Activated CD4-positive, CD25-positive, alpha-beta regulatory T cell treated with anti-CD3 and anti-CD28 coated beads, Interleukin-2, amount 50 U/mL, for 16 hours (primary cell): ENCODE data around the gene LUZP1.
"Not testable (repeated sequence)": the region's sequence is repeated elsewhere in the genome, so short reads cannot be mapped to it uniquely, and the experiment has no call there.

Source experiments
- DNase-seq: peaks from one replicate; pipeline ENCODE4 v3.0.0-alpha.2; 2020; ENCODE audit warnings: low read depth, low spot score

Gene LUZP1

GRCh38 chr1:23168445-23169194 lies at the start of gene LUZP1:
LUZP1 (minus strand) TSS chr1:23168856.
- DNase-seq: peak; percentile 91

DNA sequence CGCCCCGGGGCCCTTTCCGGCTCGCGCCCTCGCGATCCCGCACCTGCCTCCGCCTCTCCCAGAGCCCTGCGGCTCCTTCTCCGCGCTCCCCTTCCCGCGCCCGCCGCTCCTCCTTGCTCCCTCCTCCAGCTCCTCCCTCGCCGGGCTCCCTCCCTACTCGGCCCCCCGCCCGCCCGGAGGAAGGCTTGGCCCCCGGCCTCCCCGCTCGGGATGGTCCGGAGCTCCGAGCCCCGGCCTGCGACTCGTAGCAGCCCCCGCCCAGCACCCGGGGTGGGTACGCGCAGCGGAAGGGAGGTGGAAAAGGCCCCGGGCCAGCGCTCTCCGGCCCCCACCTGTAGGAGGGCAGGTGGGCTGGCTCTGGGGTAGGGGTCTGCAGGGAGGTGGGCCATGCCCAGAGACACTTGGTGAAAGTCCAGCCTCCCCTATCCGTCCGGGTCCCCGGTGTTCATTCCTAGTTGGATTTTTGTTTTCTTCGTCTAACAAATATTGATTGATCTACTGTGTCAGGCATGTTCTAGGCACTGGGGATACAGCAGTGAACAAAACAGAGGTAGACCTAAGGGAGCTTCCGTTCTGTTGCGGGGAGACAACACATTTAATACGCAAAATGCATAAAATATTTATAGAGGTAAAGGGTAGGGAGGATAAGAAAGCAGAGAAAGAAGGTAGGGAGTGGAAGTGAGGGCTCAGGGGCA lies 48.9 kb upstream of the LUZP1 start, which contains the start of gene HTR1D:
Gene HTR1D (minus strand): TSS at position 82 of the 695 bp plus-strand sequence. CDS start 23,283 bp downstream, outside the sequence.
- no peak for DNase-seq

DNA sequence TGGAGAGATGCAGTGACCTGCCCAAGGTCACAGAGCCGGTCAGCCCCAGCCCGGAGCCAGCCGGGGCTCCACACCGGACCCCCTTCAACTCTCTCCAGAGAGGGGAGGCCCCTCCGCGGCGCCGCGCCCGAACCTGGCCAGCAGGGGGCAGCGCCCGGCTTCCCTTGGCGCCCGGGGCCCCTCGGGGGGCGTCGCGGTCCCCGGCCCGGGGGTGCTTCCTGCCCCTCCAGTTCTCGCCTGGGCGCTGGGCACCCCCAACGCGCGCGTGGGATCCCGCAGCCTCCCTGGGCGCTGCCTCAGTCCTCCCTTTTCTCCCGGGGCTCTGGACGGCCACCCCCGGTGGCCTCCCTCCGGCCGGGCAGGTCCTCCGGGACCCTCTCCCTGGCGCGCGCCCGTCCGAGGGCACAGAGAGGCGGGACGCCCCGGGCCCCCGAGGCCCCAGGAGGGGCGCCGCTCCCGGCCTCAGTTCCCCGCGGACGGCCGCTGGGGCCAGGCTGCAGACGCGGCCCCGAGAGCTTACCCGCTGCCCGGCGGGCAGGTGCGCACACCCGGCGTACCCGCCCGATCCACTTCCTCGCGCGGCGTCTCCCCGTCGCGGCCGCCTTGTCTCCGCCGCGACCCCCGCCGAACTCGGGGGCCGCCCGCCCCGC lies 48.2 kb upstream of the LUZP1 start:
- no peak for DNase-seq

GRCh38 chr1:23215751-23216449 lies 47.2 kb upstream of the LUZP1 start:
- no peak for DNase-seq

DNA sequence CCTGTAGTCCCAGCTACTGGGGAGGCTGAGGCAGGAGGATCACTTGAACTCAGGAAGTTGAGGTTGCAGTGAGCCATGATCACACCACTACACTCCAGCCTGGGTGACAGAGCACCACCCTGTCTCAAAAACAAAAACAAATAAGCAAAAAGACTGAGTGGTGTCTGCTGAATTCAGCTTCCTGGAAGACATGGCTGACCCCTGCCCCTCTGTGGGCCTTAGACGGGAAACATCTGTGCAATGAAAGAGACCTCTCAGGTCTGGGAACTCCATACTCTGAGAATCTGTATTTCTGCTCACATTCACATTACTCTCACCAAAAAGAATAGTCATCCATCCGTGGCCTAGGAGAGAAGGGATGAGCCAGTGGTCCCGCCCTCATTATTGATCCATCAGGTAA lies 46.6 kb upstream of the LUZP1 start:
- no peak for DNase-seq

- DNase-seq: no peak
Observed at GRCh38 chr1:23214640-23215039, 46.0 kb upstream of the LUZP1 start.

DNA sequence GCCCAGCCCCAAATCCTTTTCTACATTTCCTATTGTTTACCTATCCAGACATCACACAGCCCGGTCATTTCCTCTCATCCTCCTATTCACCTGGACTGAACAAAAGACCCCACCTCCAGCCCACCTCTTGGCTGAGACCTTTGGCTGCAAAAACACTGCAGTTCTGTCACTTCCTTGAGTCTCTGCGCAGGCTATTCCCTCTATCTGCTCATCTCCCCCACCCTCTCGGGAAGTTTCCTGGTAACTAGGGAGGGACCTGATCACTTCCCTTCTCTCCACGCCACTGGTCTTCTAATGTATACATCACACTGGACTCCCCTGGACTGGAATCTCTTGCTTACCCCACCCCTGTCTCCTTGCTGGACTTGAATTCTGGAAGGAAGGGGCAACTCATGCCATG lies 43.3 kb upstream of the LUZP1 start:
- DNase-seq: no peak

GRCh38 chr1:23210963-23211362 lies 42.3 kb upstream of the LUZP1 start:
- no peak for DNase-seq

- DNase-seq: no peak
Observed at GRCh38 chr1:23210351-23210785, 41.7 kb upstream of the LUZP1 start.

DNA sequence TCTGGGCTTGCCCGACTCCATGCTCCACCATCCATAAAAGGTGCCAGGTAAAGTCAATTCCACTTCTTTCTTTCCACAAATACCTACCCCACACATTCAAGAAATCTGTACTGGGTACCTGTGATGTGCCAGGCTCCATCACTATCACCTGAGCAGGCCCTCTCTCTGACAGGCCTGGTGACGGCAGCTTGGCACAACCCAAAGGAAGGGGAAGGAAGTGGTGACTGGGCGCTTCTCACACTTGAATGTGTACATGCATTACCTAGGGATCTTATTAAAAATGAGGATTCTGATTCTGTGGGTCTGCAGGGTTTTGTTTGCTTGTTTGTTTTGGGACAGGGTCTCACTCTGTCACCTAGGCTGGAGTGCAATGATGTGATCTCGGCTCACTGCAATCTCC lies 41.1 kb upstream of the LUZP1 start:
- DNase-seq: no peak

DNA sequence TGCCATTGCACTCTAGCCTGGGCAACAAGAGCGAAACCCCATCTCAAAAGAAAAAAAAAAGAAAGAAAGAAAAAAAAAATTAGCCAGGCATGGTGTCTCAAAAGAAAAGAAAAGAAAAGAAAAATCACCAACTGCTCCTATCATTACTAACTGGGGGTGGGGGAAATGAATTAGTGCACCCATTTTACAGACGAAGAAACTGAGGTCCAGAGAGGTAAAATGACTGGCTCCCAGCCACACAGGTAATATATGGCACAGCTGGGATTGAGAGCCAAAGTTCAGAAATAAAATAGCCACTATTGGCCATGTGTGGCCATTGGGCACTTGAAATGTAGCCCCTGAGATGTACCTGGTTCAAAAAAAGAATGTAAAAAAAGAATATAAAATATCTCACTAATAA lies 39.9 kb upstream of the LUZP1 start:
- DNase-seq: no peak

- DNase-seq: not testable (repeated sequence)
Observed at GRCh38 chr1:23207733-23208132, 39.1 kb upstream of the LUZP1 start.

DNA sequence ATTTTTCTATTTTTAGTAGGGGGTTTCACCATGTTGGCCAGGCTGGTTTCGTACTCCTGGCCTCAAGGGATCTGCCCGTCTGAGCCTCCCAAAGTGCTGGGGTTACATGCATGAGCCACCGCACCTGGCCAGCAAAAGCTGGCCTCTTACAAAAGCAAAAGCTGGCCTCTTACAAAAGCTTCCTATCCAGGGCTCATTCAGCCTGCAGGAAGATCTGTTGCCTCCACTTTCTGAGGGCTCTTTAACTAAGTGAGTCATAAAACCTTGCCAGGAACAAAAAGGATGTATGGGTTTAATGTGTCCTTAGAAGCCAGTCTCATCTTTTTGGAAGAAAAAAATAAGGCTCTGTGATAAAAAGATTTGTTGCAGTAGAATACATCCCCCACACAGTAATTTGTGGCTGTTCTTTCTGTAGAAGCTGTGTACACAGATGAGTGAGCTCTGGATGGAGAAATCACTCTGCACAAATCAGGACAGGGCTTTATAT lies 33.6 kb upstream of the LUZP1 start:
- no peak for DNase-seq

DNA sequence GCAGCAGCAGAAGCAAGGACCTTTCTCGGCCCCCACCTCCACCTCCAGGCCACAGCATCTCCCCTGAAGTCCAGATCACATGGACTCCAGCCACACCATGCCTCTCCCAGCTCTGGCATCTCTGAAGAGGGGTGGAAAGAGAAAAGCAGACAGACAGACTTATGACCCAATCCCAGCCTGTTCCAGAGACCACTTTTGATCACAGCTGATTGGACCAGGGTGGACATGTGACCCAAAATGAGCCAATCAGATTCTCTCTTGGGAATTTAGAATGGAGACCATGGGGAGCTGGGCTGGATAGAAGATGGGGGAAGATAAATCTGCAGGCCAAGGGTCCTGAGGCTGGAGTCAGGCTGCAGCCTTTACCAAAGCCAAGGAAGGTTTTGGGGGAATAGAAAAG lies 32.2 kb upstream of the LUZP1 start:
- DNase-seq: no peak

DNA sequence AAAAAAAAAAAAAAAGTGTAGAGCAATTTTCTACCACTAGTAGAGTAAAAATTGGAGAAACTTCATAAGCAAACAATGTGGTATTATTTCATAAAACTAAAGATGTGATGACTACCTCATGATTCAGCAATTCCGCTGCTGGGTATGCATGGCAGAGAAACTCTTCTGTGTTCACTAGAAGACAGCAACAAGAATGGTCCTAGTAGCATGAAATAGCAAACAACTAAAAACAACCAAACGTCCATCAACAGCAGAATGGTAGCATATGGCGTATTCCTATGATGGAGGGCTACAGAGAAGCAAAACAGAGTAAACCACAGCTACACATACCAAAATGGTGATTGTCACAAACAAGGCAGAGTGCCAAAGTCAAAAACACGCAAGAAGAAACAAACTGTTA lies 29.7 kb upstream of the LUZP1 start:
- no peak for DNase-seq

DNA sequence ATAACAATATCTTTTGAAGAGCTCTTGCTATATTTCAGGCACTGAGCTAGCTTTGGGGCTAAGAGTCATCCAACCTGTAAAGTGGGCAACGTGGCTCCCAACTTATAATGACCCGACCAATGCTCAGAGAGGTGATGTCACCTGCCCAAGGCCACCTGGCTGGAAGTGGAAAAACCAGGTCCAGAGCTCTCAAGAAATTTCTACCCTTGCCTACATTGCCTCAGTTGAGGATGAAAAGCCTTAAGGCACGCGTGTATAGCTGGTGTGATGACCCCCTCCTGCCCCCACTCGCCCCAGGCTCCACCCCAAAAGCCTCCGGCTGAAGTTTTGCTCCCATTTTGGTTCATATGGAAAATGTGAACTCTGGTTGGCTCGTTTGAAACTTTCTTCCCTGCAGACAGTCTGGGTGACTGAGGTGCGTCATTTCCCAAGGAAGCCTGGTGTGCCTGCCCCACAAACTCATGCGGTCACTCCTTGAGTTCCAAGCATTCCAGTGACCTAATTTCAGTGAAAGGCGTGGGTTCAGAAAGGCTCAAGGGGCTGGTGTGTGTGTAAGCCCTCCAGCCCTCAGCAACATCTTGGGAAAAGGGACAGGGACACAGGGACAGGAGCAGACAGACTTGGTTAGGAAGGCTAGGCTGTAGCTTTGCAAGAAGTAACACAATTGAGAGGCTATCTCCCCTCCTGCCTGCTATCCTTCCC lies 28.1 kb upstream of the LUZP1 start:
- DNase-seq: no peak

DNA sequence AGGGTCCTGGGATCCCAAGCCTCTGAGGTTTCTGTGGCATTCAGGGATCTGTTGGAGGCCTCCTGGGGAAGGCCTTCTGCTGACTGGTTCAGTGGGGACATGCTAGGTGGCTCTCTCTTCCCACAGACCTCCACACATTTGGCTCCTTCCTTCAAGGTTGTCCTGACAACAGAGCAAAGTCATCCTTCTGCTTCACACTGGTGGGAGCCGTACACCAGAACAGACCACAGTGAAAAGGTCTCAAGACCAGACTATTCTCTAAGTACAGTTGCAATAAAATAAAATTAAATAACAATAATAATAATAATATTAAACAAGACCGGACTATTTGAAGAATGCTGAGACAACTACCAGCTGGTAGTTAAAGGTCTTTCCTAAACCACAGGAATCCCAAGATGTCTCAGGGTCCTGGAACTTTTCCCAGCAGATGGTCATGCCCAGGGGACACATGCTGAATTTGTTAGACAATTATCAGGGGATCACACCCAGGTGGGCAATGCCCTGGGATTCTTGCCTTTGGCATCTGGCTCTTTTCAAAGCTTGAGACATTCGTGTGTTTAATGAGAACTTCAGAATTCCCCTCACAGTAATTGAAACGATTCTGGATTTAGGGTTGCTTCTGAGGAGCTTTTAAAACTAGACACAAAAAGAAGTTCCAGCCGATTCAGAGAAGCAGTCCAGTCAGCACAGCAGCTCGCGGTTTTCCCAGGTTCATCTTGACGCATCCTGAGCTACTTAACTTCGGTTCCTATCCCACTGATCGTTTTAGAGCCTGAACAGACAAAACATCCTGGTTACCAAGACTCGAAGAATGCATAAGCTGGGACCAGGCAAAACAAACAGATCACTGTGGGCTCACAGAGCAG lies 25.7 kb upstream of the LUZP1 start:
- DNase-seq: no peak

GRCh38 chr1:23193391-23194118 lies 24.9 kb upstream of the LUZP1 start:
- DNase-seq: no peak

DNA sequence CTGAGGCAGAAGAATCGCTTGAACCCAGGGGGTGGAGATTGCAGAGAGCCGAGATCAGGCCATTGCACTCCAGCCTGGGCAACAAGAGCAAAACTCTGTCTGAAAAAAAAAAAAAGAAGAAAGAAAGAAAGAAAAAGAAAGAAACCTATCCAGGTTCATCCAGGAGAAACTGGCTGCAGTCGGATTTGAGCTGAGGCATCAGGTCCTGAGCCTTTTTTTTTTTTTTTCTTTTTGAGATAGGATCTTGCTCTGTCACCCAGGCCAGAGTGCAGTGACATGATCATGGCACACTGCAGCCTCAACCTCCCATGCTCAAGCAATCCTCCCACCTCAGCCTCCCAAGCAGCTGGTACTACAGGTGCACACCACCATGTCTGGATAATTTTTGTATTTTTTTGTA lies 22.5 kb upstream of the LUZP1 start:
- DNase-seq: no peak
